Stimulated activated CD4-positive, alpha-beta T cell treated with anti-CD3 and anti-CD28 coated beads, Interleukin-2, amount 100 ng/mL, for 4 hours (primary cell): ENCODE results near the gene CEP112.
"Not testable (repeated sequence)": the region's sequence is repeated elsewhere in the genome, so short reads cannot be mapped to it uniquely, and the experiment has no call there.

Source experiments
- DNase-seq: peaks from one replicate; pipeline ENCODE4 v3.0.0-alpha.2; 2020; ENCODE audit warnings: low read depth

Gene CEP112

GRCh38 chr17:65727832-65728231 is 464.1 kb downstream of the CEP112 start:
- DNase-seq, result no peak

GRCh38 chr17:65727246-65727645 is 464.7 kb downstream of the CEP112 start:
- no peak for DNase-seq

GRCh38 chr17:65723431-65724151 is 468.3 kb downstream of the CEP112 start:
- no peak for DNase-seq

DNA sequence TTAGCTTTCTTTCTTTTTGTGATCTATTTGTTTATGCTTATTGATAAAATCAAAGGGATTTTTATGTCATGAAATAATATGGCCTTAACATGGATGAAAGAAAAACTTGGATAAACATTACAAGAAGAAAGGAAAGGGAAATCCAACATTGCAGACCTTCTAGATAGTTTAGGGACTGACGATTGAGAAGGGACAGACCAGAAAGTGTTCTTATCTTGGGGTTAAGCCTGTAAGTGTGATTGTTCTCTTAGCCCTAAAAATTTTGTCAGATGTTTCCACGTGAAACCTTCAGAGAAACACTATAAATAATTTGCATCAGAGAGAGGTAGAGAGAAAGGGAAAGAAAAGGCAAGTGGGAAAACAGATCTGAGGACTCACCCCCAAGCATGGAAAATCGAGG is 473.3 kb downstream of the CEP112 start:
- DNase-seq, result no peak

GRCh38 chr17:65712383-65713267 is 479.3 kb downstream of the CEP112 start:
- no peak for DNase-seq

GRCh38 chr17:65711671-65712276 is 480.2 kb downstream of the CEP112 start:
- no peak for DNase-seq

GRCh38 chr17:65707780-65708179 is 484.2 kb downstream of the CEP112 start:
- DNase-seq, result no peak

DNA sequence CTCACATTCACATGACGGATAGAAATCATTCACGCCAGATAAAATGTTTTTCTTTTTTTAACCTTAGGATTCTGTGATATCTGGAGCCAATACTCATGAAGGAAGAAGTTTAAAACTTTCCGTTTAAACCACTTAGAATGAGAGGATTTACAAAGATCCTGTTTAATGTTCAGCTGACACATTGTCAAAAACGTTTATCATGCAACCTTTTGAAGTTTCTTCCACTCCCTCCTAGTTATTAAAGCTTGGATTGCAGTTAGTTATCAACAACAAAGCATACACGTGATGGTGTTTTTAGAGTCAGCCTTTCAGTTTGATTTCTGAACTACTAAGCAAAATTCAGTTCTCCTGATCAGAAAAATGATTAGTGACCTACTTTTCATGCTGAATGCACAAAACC is 487.2 kb downstream of the CEP112 start:
- no peak for DNase-seq

DNA sequence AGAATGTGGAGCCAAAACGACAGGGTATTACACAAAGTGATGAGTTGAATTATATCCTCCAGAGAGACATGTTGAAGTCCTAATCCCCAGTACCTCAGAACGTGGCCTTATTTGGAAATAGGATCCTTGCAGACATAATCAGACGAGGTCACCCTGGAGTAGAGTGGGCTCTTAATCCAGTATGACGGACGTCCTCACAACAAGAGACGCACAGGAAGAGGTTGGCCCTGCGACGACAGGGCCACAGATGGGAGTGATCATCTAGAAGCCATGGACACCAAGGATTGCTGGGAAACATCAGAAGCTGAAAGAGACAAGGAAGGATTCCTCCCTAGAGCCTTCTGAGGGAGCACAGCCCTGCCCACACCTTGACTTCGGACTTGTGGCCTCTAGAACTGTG is 488.0 kb downstream of the CEP112 start:
- no peak for DNase-seq

DNA sequence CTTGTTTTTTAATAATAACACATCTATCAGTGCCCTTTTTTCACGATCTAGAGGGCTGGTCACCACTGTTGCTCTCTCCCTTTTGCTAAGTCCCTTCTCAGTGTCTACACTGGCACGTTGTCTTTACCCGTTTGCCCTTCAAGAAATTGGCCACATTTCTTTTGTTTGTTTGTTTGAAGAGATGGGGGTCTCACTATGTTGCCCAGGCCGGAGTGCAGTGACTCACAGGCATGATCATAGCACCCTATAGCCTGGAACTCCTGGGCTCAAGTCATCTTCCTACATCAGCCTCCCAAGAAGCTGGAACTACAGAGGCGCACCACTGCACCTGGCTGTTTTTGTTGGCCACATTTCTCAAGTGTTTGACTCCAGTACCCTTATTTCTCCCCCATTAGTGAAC is 492.5 kb downstream of the CEP112 start:
- no peak for DNase-seq

DNA sequence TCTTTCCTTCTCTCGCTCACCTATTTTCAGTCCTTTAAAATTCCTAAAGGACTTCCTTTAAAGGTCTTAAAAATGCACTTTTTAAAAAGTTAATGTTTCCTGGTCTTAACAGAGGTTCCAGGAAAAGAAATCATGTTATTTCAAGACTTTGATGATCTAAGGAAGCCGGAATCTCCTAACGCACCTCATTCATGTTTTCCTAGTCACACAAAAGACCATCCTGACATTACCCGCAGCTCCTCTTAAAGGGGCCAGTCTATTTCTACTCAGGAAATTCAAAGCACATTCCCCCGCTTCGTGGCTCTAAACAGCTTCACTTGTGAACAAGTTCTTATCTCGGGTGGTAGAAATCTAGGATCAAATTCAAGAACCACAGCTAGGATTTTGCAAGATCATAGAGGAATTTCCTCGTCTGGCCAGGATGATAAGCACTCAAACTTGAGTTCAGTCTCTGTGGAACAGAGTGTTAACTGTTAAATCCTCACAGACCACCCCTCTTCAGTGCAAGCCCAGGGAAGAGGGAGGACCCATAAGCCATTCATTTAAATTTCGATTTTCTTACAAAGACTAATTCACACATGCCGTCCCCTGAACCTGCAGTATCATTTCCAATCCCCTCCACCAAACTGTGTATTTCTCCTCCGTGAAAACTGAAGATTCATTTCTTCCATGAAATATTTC is 493.4 kb downstream of the CEP112 start:
- DNase-seq, result no peak

- DNase-seq, result no peak
Measured at GRCh38 chr17:65697661-65698060, 494.3 kb downstream of the CEP112 start.

DNA sequence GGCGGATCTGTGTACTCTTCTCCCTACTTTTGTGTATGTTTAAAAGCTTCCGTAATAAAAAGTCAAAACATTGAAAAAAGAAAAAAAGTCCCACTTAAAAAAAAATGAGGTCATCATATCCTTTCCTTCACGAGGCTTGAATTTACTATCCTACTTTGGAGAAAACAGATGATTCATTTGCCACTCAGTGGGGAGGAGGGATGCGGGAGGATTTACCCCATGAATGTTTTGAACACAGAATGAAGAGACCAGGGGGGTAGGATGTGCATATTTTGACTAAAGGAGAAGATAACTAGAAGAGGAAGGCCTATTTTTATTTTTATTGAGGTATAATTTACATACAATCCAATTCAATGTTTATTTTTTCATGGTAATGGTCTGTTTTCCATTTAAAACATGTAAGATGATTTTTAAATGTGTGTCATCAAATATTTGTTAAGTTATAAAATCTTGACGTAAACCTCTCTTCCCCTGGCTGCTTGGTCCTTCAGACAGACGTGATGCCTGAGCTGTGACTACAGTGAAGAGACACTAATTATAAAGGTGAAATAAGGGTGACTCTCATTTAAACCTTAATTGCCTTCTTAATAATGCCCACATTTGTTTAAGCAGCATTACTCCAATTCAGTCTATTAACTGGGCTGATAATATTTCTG is 495.1 kb downstream of the CEP112 start:
- DNase-seq, result no peak

DNA sequence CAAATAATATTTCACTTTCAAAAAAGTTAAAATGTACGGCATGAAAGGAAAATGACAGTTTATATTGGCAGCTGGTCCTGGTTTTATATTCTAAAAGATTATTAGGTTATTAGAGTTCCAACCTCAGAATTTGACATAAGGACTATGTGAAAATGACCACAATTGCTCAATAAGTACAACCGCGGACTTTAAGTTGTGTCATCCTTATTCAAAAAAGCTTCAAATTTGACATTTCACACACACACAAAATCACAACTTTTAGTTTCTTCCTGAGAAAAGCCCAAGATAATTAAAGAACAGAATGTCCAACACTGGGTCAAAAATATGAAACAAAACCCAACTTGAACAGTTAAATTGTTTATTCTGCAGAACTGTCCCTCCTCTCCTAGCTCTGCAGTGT is 497.3 kb downstream of the CEP112 start:
- no peak for DNase-seq

- no peak for DNase-seq
Measured at GRCh38 chr17:65690626-65691310, 501.2 kb downstream of the CEP112 start.

DNA sequence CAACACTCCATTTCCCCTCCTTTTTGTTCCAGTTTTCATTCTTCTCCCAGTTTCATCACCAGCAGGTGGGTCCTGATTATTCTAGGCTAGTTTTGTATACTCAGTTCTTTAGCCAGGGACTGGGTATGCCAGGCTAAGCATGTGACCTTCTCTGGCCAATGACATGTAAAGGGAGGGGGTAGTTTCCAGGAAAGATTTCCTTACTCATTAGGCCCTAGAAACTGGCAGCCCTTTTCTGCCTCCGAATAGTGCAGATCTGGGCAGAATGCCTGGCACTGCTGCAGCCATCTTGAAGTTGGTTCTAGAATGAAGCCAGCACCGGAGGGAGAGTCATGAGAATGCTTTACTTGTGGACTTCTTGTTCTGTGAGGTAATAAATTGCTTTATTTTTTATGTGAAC is 503.6 kb downstream of the CEP112 start:
- DNase-seq, result no peak

- no peak for DNase-seq
Measured at GRCh38 chr17:65685110-65685509, 506.8 kb downstream of the CEP112 start.

GRCh38 chr17:65684631-65685030 is 507.3 kb downstream of the CEP112 start:
- DNase-seq, result no peak

GRCh38 chr17:65683428-65683827 is 508.5 kb downstream of the CEP112 start:
- DNase-seq, result no peak

DNA sequence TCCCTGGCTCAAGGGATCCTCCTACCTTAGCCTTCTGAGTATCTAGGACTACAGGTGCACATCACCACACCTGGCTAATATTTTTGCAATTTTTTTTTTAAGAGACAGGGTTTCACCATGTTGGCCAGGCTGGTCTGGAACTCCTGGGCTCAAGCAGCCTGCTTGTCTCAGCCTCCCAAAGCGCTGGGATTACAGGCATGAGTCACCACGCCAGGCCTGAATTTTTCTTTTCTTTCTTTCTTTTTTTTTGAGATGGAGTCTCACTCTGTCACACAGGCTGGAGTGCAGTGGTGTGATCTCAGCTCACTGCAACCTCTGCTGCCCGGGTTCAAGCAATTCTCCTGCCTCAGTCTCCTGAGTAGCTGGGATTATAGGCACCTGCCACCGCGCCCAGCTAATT is 510.2 kb downstream of the CEP112 start:
- DNase-seq, result not testable (repeated sequence)

DNA sequence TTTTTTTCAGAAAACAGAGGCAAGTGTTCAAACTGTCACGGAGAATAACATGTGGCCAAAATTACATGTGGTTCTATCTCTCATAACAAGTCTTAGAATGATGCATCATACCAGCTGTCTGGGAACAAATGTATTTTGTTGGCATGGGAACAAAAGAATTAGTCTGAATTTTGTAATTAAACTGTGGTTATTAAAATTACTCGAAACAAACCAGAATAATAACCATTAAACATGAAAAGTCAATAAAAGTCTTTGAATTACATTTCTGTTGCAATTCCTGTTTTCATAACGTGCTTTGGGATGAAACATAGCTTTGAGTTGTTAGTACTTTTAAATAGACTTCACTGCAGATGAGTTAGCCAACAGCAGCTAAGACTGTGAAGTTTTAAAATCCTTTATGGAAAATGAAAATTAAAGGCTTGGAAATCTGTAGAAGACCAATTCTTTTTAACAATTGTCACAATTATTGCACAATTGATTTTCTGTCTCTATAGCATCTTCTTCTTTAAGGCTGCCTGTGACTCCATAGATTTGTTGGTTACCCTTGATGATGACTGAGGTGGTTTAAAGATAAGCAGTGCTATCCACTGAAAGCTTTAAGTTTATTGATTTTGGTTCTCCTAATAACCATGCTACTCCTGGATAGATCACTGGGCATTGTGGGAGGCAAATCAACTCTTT is 512.6 kb downstream of the CEP112 start:
- no peak for DNase-seq
